HUDEP-2 (cell line): ENCODE data around the gene CD22.
"Not testable (repeated sequence)": the region's sequence is repeated elsewhere in the genome, so short reads cannot be mapped to it uniquely, and the experiment has no call there.

ENCODE experiments used
- DNase-seq, 76 experiments: peaks; one replicate each; lab custom pipeline; 2025; ENCODE audit not compliant: unreplicated experiment in 76 of 76; lab: John Stamatoyannopoulos, UW

CD22 gene

GRCh38 chr19:35328851-35329285 is at the start of gene CD22:
TSS of gene CD22 (plus strand) at chr19:35329187. CDS start at chr19:35332041, 2,854 bp downstream.
- DNase-seq = no peak

DNA sequence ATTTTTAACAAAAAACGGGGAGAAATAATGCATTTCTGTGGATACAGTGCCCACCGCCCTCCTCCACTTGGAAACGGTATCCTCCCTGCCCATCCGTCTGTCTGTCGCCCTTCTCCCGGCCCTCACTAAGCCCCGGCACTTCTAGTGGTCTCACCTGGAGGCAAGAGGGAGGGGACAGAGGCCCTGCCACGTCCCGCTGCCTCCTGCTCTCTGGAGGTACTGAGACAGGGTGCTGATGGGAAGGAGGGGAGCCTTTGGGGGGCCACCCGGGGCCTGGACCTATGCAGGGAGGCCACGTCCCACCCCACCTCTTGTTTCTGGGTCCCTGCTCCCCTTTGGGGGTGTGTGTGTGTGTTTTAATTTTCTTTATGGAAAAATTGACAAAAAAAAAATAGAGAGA is 49.6 kb upstream of the CD22 start:
- DNase-seq = no peak

- DNase-seq = no peak
These were observed 48.8 kb upstream of the CD22 start for GRCh38 chr19:35279985-35280821.

DNA sequence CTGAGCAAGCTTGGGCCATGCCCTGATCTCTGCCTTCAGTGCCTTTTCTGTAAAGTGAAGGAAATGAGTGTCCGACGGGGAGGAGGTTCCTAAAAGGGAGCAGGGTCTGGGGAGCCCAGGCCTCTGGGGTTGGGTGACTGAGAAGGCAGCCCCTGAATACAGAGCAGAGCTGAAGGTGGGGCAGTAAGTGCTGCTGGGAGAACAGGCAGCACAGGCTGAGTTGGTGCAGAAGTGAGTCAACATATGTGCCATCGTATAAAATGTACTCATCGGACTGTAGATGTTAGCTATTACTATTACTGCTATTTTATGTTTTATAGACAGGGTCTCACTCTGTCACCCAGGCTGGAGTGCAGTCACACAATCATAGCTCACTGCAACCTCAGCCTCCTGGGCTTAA is 47.7 kb upstream of the CD22 start:
- DNase-seq = no peak

- no peak for DNase-seq
These were observed 44.6 kb upstream of the CD22 start for GRCh38 chr19:35284153-35285094.

GRCh38 chr19:35285095-35285449 is 43.9 kb upstream of the CD22 start:
- no peak for DNase-seq

- DNase-seq = not testable (repeated sequence)
These were observed 43.5 kb upstream of the CD22 start for GRCh38 chr19:35285465-35285864.

- DNase-seq = not testable (repeated sequence)
These were observed 42.9 kb upstream of the CD22 start for GRCh38 chr19:35286101-35286500.

DNA sequence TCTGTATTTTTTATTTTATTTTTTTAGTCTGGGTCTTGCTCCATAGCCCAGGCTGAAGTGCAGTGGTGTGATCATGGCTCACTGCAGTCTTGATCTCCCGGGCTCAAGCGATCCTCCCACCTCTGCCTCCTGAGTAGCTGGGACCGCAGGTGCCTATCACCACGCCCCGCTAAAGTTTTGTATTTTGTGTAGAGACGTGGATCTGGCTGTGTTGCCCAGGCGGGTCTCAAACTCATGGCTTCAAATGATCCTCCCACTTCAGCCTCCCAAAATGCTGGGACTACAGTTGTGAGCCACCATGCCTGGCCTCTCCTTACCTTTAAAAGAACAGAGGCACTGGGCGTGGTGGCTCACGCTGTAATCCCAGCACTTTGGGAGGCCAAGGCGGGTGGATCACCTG is 41.3 kb upstream of the CD22 start:
- no peak for DNase-seq

DNA sequence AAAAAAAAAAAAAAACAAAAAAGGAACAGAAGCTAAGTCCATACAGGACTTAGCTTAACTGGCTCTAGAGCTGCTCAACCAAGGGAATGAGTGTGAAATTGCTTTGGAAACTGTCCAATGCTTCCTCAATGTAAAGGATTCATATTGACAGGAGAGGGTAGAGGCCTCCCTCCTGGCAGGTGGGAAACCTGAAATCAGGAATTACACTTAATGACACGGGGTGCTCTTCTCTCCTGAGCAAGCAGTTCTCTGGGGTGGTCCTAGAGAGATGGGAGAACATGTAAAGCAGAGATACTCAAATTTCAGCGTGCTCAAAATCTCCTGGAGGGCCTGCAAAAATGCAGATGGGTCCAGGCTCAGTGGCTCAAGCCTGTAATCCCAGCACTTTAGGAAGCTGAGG is 40.7 kb upstream of the CD22 start:
- DNase-seq = no peak

DNA sequence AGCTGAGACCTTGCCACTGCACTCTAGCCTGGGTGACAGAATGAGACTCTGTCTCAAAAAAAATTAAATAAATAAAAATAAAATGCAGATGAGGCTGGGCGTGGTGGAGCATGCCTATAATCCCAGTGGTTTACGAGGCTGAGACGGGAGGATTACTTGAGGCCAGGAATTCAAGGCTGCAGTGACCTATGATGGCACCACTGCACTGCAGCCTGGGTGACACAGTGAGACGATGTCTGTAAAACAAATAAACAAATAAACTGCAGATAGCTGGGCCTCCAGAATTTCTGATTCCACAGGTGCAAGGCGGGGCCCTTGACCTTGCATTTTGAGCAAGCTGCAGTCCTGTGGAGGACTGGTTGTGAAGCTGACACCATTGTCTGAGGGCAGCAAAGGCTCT is 40.1 kb upstream of the CD22 start:
- no peak for DNase-seq

DNA sequence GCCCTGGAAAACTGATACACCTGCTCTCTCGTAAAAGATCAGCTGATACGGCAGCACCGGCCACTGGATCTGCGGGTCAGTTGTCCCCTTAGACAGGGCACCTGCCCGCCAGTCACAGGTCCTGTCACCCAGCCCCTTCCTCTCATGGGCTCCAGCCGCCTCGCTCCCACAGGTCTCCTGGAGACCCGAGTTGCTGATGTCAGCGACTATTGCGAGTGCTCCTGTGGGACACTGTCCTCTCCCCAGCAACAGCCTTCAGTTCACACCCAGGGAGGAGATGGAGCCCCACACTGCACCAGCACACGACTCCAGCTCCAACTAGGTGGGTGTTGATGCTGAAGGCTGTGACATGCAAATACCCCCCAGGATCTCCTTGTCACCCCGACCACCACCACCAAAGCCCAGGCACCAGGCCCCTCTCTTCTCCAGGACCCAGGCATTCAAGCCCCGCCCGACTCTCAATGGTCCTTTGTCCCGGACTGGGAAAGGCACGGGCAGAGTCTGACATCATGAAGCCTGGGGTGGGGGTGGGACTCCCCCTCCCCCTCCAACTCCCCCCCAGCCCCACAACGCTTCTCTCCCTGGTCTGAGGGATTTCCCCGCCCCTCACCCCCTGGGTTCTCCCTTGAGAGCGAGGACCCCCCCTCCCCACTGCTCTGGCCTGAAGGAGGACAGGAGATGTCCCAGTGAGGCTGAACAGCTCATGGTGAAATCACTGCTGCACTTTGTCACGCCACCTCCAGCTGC is 38.4 kb upstream of the CD22 start:
- no peak for DNase-seq

- no peak for DNase-seq
These were observed 37.7 kb upstream of the CD22 start for GRCh38 chr19:35291259-35291658.

GRCh38 chr19:35291916-35292315 is 37.1 kb upstream of the CD22 start, which contains the start of gene MAG:
TSS of gene MAG (plus strand) at chr19:35292161. CDS start at chr19:35295409, 3,248 bp downstream.
- no peak for DNase-seq

DNA sequence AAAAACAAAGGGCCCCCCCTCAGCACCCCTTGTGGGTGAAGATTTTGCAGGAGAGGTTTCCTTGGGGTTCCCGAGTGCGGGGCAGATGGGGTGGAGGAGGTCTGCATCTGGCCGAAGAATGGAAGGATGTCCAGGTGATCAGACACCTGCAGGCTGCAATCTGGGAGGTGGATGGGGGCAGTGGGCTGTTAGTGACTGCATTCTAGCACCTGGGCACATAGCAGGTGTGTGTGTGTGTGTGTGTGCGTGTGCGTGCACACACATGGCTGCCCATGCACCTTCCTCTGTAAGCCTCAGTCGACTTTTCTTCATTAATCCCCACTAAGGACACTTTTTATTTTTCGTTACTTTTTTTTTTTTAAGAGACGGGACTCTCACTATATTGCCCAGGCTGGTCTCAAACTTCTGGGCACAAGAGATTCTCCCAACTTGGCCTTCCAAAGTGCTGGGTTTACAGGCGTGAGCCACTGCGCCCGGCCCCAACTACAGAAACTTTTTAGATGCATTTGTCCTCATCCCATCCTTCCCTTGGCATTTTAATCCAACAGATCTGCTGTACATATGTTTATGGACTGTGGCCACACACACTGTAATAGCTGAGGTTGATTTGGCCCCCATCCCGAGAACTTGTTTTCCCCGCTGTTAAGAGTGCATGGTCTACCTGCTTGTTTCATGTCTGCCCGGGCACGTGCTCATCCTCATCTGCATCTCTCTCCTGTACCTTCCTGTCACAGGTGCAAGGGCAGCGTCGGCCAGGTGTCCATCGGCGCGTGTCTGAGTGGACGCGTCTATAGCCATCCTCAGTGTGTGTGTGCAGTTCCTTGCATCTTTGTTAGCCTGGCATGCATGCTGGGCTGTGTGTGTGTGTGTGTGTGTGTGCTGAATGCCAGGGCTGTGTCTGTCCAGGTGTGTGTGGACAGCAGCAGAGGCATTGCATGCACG is 36.3 kb upstream of the CD22 start:
- no peak for DNase-seq

GRCh38 chr19:35293363-35293739 is 35.6 kb upstream of the CD22 start:
- DNase-seq = no peak

GRCh38 chr19:35293808-35294207 is 35.2 kb upstream of the CD22 start:
- DNase-seq = no peak

- DNase-seq = no peak
These were observed 34.7 kb upstream of the CD22 start for GRCh38 chr19:35294328-35294727.

DNA sequence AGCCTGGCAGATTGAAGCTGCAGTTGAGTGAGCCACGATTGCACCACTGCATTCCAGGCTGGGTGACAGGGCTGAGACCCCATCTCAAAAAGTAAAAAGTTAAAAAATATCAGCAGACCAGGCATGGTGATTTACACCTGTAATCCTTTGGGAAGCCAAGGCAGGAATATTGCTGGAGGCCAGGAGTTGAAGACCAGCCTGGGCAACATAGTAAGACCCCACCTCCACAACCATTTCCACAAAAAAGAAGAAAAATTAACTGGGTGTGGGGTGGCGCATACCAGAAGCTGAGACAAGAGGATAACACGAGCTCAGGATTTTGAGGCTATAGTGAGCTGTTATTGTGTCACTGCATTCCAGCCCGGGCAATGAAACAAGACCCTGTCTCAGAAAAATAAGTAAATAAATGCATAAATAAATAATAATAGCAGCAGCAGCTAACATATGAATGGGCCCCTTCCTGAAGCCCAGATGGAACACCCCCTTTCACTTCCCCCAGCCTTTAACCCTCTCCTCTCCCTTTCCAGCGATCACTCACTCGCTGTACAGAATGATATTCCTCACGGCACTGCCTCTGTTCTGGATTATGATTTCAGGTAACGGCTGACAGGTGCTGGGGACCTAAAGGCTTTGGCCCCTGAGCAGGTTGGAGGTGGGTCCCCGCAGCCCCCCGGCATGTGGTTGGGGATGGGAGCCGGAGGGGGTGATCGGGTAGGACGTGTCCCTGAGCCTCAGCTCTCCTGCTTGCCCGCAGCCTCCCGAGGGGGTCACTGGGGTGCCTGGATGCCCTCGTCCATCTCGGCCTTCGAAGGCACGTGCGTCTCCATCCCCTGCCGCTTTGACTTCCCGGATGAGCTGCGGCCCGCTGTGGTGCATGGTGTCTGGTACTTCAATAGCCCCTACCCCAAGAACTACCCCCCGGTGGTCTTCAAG is 33.9 kb upstream of the CD22 start:
- no peak for DNase-seq
